Measurements from ENCODE around the gene PTCH1. TPM values are rescaled to one million over a fixed set of nuclear protein-coding genes. Genes with fewer than 3 reads are reported as not detected.

The PTCH1 gene
- total and polyA plus RNA-seq, 8 donors, result 19.7 to 104 (median 84.1) TPM

DNA sequence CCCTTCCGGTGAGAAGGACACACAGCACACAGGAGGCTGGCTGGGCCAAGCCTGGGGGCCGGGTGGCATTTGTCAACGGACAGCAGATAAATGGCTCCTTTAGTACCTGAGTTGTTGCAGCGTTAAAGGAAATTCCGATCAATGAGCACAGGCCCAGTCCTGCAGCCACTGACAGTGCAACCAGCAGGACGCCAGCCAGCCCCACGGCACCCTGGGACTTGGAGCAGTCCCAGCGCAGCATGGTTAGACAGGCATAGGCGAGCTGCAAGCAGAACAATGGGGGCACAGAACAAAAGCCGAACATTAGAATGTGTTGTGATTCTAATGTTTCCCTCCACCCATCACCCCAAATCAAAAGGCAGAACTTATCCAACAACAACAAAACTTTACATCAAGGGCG is 39.3 kb downstream of the PTCH1 start:
- ATAC-seq, result no peak

DNA sequence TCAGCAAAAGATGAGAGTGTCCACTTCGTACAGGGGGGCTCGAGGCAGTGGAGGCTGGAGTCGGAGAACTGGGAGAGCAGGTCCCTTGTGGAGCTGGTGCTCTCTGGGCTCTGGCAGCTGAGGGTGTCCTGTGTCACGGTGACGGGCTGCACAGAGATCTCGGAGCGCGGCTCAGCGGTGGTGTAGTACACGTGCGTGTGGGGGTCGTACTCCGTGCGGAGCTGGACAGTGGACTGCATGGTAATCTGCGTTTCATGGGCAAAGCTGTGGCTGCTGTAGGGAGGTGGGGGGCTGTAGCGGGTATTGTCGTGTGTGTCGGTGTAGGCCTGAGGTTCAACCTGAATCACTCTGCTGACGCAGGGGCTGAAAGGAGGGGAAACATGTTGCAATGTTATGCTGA is 48.0 kb downstream of the PTCH1 start:
- intact Hi-C loops (cut with DNase I), result no loop called here
- Histone ChIP-seq H3K4me1 (peaks cover 0 to under 1% of the 10 kb centered on the region in 2 donors), H3K36me3 (peaks cover 0 to 22% of the 10 kb centered on the region in 2 donors), H3K27me3 (no peaks in the 10 kb centered on the region), H3K9me3 (no peaks in the 10 kb centered on the region), H3K27ac (no peak overlapping the region), H3K4me3 (no peak overlapping the region)
- DNase-seq (no peak), ATAC-seq (no peak)
- TF ChIP-seq, protein P1, sequence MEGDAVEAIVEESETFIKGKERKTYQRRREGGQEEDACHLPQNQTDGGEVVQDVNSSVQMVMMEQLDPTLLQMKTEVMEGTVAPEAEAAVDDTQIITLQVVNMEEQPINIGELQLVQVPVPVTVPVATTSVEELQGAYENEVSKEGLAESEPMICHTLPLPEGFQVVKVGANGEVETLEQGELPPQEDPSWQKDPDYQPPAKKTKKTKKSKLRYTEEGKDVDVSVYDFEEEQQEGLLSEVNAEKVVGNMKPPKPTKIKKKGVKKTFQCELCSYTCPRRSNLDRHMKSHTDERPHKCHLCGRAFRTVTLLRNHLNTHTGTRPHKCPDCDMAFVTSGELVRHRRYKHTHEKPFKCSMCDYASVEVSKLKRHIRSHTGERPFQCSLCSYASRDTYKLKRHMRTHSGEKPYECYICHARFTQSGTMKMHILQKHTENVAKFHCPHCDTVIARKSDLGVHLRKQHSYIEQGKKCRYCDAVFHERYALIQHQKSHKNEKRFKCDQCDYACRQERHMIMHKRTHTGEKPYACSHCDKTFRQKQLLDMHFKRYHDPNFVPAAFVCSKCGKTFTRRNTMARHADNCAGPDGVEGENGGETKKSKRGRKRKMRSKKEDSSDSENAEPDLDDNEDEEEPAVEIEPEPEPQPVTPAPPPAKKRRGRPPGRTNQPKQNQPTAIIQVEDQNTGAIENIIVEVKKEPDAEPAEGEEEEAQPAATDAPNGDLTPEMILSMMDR (IDR thresholded peaks at IDR 0.05), result no peak

More for the DNA sequence above, 39.3 kb downstream of the PTCH1 start:
- H3K27ac ChIP-seq, result no peak overlapping the region
- H3K27me3 ChIP-seq, result no peaks in the 10 kb centered on the region
- TF ChIP-seq, protein P1 (IDR thresholded peaks at IDR 0.05), result no peak
- no peaks in the 10 kb centered on the region for H3K9me3 ChIP-seq
- no peak overlapping the region for H3K4me3 ChIP-seq
- intact Hi-C loops (cut with DNase I), result no loop called here
- peaks cover 0 to 32% of the 10 kb centered on the region in 2 donors for H3K36me3 ChIP-seq
- DNase-seq, result no peak
- no peaks in the 10 kb centered on the region for H3K4me1 ChIP-seq

DNA sequence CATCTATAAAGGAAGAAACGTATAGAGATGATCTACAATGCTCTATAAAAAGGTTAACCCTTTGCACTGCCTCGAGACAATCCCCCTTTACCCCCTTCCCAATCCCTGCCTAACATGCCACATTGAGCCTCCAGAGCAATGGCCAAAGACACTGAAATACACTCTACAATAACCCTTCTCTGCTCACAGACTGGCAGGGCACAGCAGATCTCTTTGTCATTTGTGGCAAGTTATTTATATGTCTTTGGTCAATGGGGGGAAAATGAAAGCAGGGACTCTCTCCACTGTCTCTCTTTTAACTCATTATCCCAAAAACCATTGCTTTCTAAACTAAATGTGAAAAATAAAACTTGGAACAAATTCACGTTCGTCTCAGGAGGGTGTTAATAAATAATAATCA is 51.7 kb downstream of the PTCH1 start:
- H3K4me3 ChIP-seq, result no peak overlapping the region
- peaks cover 0 to 22% of the 10 kb centered on the region in 2 donors for H3K36me3 ChIP-seq
- no peak for DNase-seq
- no peaks in the 10 kb centered on the region for H3K9me3 ChIP-seq
- H3K4me1 ChIP-seq, result peaks cover 15 to 16% of the 10 kb centered on the region in 2 donors
- TF ChIP-seq, protein P1 (IDR thresholded peaks at IDR 0.05), result no peak
- H3K27me3 ChIP-seq, result peaks cover 0 to 24% of the 10 kb centered on the region in 2 donors
- H3K27ac ChIP-seq, result no peak overlapping the region
- no peak for ATAC-seq
- intact Hi-C loops (cut with DNase I), result no loop called here

DNA sequence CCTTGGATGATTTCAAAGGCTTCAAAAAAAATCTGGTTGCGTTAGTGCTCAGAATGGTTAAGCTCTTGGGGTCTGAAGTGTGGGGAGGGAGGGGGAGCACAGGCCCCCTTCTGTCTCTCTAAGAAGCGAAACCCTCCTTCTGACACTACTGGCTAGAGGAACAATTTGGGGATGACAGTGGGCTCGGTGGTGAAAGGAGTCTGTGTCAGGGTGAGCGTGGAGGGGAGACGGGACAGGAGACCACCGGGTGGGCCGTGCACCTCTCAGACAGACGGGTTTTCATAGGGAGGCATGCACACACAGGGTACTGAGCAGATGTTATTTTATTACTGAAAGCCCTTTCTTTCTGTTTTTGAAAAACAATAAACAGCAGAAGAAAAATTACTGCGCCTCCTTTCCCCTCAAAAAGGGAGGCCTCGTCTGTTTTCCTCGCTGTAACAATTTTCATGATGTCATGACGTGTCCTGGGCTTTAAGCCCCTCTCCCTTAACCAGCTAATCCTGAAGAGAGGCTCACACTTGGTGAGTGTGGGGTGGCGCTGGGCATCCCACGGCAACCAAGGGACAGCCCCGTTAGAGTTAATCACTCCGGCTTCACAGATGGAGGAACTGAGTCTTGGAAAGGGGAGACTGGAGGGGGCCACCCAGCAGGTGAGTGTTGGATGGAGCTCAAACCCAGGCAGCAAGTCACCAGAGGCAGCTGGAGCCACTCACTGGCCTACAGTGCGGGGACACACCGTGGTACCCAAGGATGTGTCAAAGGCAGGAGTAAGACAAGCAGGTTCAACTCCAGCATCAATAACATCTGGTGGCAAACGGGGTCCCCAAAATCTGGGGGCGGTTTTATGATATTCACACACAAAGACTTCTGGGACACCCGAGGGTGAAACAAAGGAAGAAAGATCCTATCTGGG is 53.4 kb downstream of the PTCH1 start:
- Histone ChIP-seq H3K9me3 (no peaks in the 10 kb centered on the region), H3K4me3 (peak overlapping the region in 1 of 2 donors; percentile 4), H3K36me3 (peaks cover 0 to 16% of the 10 kb centered on the region in 2 donors), H3K4me1 (peaks cover 15 to 16% of the 10 kb centered on the region in 2 donors), H3K27ac (no peak overlapping the region), H3K27me3 (peaks cover 0 to 24% of the 10 kb centered on the region in 2 donors)
- TF ChIP-seq, protein P1 (IDR thresholded peaks at IDR 0.05), result no peak
- intact Hi-C loops (cut with DNase I), result no loop called here
- ATAC-seq, result no peak
- no peak for DNase-seq
